ENCODE results near the gene SULT1C4. TPM values are rescaled to one million over a fixed set of nuclear protein-coding genes. Genes with fewer than 3 reads are reported as not detected.
A peak's percentile ranks its signal among the peaks of the same experiment; 100 is the strongest.

Gene SULT1C4
- total RNA-seq, 1 donor from 2014 or later: 1.8 TPM

DNA sequence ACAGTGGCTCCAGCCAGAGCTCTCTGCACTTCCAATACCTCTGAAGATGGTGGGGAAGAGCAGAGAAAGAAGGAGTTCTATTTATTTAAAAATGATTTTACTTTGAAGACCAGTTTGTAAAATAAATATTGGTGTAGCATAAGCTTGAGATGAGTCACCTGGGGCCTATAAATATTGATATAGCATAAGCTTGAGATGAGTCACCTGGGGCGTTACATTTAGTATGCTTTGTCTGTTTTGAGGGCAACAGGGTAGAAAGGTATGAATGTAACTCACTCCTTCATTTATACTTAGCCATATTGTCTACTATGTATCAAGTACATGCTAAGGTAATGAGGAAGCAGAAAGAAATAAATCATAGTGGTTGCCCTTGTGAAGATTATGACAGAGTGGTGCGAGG lies 7.7 kb upstream of the SULT1C4 start:
- no peak overlapping the region for H3K4me2 ChIP-seq (ENCODE audit: low read length)
- FAIRE-seq: no peak
- DNase-seq (ENCODE audit: low read depth): no peak
- peaks cover 3% of the 10 kb centered on the region for H3K9me3 Mint-ChIP-seq (ENCODE audit: unreplicated experiment)
- H3K27ac Mint-ChIP-seq (ENCODE audit: unreplicated experiment): no peak overlapping the region
- no peak overlapping the region for H3K4me3 Mint-ChIP-seq (ENCODE audit: unreplicated experiment)
- H3K27me3 ChIP-seq (ENCODE audit: insufficient read depth, low read length): no peaks in the 10 kb centered on the region
- no peak for TF ChIP-seq CTCF (IDR thresholded peaks at IDR 0.05; ENCODE audit: insufficient read depth, low read depth, low read length)
- TF ChIP-seq EZH2 (IDR thresholded peaks at IDR 0.05; ENCODE audit: insufficient read depth, low read length): no peak
- H3K36me3 Mint-ChIP-seq (ENCODE audit: low read depth, unreplicated experiment): no peaks in the 10 kb centered on the region
- H3K36me3 ChIP-seq (ENCODE audit: insufficient read depth, low read length): no peaks in the 10 kb centered on the region
- H3K79me2 ChIP-seq (ENCODE audit: insufficient read depth, low read length): no peaks in the 10 kb centered on the region
- no peaks in the 10 kb centered on the region for H4K20me1 ChIP-seq (ENCODE audit: insufficient read depth, low read length)
- H3K27me3 Mint-ChIP-seq (ENCODE audit: low read depth, unreplicated experiment): no peaks in the 10 kb centered on the region
- H3K4me3 ChIP-seq (ENCODE audit: insufficient read depth, low read depth, low read length): no peak overlapping the region
- no peaks in the 10 kb centered on the region for H3K9me3 ChIP-seq (ENCODE audit: insufficient read depth, low read depth, low read length)
- no peak overlapping the region for H3K27ac ChIP-seq (ENCODE audit: low read depth, low read length)
- H3K4me1 Mint-ChIP-seq (ENCODE audit: low read depth, unreplicated experiment): no peaks in the 10 kb centered on the region
- no peak overlapping the region for H3K9ac ChIP-seq (ENCODE audit: low read length)
- peaks cover 4% of the 10 kb centered on the region for H3K4me1 ChIP-seq (ENCODE audit: insufficient read depth, low read length)
- no peak overlapping the region for H2AFZ ChIP-seq (ENCODE audit: low read depth, low read length)

DNA sequence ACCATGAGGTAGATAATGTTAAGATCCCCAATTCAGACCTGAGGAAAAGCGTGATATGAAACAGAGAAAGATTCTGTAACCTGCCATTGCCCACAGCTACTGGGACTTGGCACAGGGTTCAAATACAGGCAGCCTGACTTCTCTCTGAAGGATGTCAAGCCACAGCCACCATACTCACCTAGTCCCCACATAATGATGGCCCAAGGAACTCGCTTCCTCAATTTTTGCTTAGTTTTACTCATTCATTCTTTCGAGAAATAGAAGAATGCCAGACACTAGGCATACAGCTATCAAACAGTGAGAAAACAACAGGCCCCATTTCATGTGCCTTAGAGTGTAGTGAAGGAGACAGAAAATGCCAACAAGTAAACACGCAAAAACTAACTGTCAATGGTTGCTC lies 980 bp upstream of the SULT1C4 start:
- Histone ChIP-seq H3K27ac (ENCODE audit: low read depth, low read length) (no peak overlapping the region), H3K9me3 (ENCODE audit: insufficient read depth, low read depth, low read length) (no peaks in the 10 kb centered on the region), H3K9ac (ENCODE audit: low read length) (no peak overlapping the region), H3K4me2 (ENCODE audit: low read length) (no peak overlapping the region), H3K4me3 (ENCODE audit: insufficient read depth, low read depth, low read length) (no peak overlapping the region), H3K27me3 (ENCODE audit: insufficient read depth, low read length) (no peaks in the 10 kb centered on the region), H3K4me1 (ENCODE audit: insufficient read depth, low read length) (peaks cover 9% of the 10 kb centered on the region), H2AFZ (ENCODE audit: low read depth, low read length) (peak overlapping the region; percentile 11), H4K20me1 (ENCODE audit: insufficient read depth, low read length) (no peaks in the 10 kb centered on the region), H3K36me3 (ENCODE audit: insufficient read depth, low read length) (no peaks in the 10 kb centered on the region), H3K79me2 (ENCODE audit: insufficient read depth, low read length) (no peaks in the 10 kb centered on the region)
- Mint-ChIP-seq H3K27me3 (ENCODE audit: low read depth, unreplicated experiment) (no peaks in the 10 kb centered on the region), H3K27ac (ENCODE audit: unreplicated experiment) (no peak overlapping the region), H3K36me3 (ENCODE audit: low read depth, unreplicated experiment) (no peaks in the 10 kb centered on the region), H3K4me1 (ENCODE audit: low read depth, unreplicated experiment) (peaks cover 2% of the 10 kb centered on the region), H3K4me3 (ENCODE audit: unreplicated experiment) (no peak overlapping the region), H3K9me3 (ENCODE audit: unreplicated experiment) (no peaks in the 10 kb centered on the region)
- no peak for FAIRE-seq
- TF ChIP-seq EZH2 (IDR thresholded peaks at IDR 0.05; ENCODE audit: insufficient read depth, low read length) (no peak), CTCF (IDR thresholded peaks at IDR 0.05; ENCODE audit: insufficient read depth, low read depth, low read length) (no peak)
- no peak for DNase-seq (ENCODE audit: low read depth)

DNA sequence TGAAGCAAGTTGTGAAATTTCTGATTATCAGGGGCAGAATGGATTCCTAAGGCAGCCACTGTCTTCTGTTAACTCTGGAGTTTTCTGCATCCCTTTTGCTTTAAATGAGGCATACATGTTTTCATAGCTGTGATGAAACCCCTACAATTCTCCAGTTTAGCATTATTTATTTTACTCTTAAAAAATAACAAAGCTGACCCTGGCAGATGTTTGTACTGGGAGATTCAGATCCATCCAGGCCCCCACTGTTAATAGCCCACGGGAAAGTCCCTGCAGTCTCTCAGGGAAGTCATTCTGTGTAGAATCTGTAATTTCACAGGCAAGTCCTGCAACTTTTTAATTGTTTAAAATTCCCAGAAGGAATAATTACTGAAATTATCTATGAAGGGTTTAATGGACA lies 353 bp upstream of the SULT1C4 start:
- peaks cover 5% of the 10 kb centered on the region for H3K4me1 Mint-ChIP-seq (ENCODE audit: low read depth, unreplicated experiment)
- H3K27ac ChIP-seq (ENCODE audit: low read depth, low read length): no peak overlapping the region
- no peaks in the 10 kb centered on the region for H3K36me3 ChIP-seq (ENCODE audit: insufficient read depth, low read length)
- H3K4me3 ChIP-seq (ENCODE audit: insufficient read depth, low read depth, low read length): no peak overlapping the region
- H4K20me1 ChIP-seq (ENCODE audit: insufficient read depth, low read length): no peaks in the 10 kb centered on the region
- H3K4me3 Mint-ChIP-seq (ENCODE audit: unreplicated experiment): no peak overlapping the region
- peak overlapping the region; percentile 39 for H3K9ac ChIP-seq (ENCODE audit: low read length)
- H3K36me3 Mint-ChIP-seq (ENCODE audit: low read depth, unreplicated experiment): no peaks in the 10 kb centered on the region
- no peaks in the 10 kb centered on the region for H3K9me3 Mint-ChIP-seq (ENCODE audit: unreplicated experiment)
- FAIRE-seq (no peak), DNase-seq (ENCODE audit: low read depth) (no peak)
- TF ChIP-seq EZH2 (IDR thresholded peaks at IDR 0.05; ENCODE audit: insufficient read depth, low read length): no peak
- no peak for TF ChIP-seq CTCF (IDR thresholded peaks at IDR 0.05; ENCODE audit: insufficient read depth, low read depth, low read length)
- no peaks in the 10 kb centered on the region for H3K79me2 ChIP-seq (ENCODE audit: insufficient read depth, low read length)
- peaks cover 9% of the 10 kb centered on the region for H3K4me1 ChIP-seq (ENCODE audit: insufficient read depth, low read length)
- H3K9me3 ChIP-seq (ENCODE audit: insufficient read depth, low read depth, low read length): no peaks in the 10 kb centered on the region
- peak overlapping the region; percentile 69 for H3K4me2 ChIP-seq (ENCODE audit: low read length)
- peak overlapping the region; percentile 31 for H3K27ac Mint-ChIP-seq (ENCODE audit: unreplicated experiment)
- no peaks in the 10 kb centered on the region for H3K27me3 ChIP-seq (ENCODE audit: insufficient read depth, low read length)
- no peaks in the 10 kb centered on the region for H3K27me3 Mint-ChIP-seq (ENCODE audit: low read depth, unreplicated experiment)
- H2AFZ ChIP-seq (ENCODE audit: low read depth, low read length): peak overlapping the region; percentile 70
